Adipocyte (in vitro differentiated cells): ENCODE data around the gene YKT6.
A peak's percentile ranks its signal among the peaks of the same experiment; 100 is the strongest.

Experiments
- DNase-seq: peaks from one replicate; pipeline ENCODE4 v3.0.0-alpha.2; 2015; ENCODE audit warnings: low read depth
- H3K27me3 ChIP-seq: replicated peaks from 2 replicates; pipeline ENCODE4 v1.7.0; 2013; ENCODE audit warnings: mild to moderate bottlenecking, low read length, moderate library complexity; ENCODE audit not compliant: control insufficient read depth, insufficient read depth
- H3K36me3 ChIP-seq: 2 replicates; pipeline ENCODE4 v1.7.0; 2013; ENCODE audit warnings: low read length, mild to moderate bottlenecking, moderate library complexity; ENCODE audit not compliant: control insufficient read depth, insufficient read depth, severe bottlenecking
- H3K4me1 ChIP-seq: 2 replicates; pipeline ENCODE4 v1.7.0; 2013; ENCODE audit warnings: mild to moderate bottlenecking, low read length, moderate library complexity; ENCODE audit not compliant: control insufficient read depth, insufficient read depth
- H3K4me3 ChIP-seq: 2 replicates; pipeline ENCODE4 v1.7.0; 2013; ENCODE audit warnings: mild to moderate bottlenecking, low read length, moderate library complexity
- H3K9ac ChIP-seq: 2 replicates; pipeline ENCODE4 v1.7.0; 2013; ENCODE audit warnings: mild to moderate bottlenecking, low read length, moderate library complexity
- H3K9me3 ChIP-seq: 2 replicates; pipeline ENCODE4 v1.7.0; 2013; ENCODE audit warnings: mild to moderate bottlenecking, low read length, moderate library complexity; ENCODE audit not compliant: control insufficient read depth

YKT6 gene

DNA sequence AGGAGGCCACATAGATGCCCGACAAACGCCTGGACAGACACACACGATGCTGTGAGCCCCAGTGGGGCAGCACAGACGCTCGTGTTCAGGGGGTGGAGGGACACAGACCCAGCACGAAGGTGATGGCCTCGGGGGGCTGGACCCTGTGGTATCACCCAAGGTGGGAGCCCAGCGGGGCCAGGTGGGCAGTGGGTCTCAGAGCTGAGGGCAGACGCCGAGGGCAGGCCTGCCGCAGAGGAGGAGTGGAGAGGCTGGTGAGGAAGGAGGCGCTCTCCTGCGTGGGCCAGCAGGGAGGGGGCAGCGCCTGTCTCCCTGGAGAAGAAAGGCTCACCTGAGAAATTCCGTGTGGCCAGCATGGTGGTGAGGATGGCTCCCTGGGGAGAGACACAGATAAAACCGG is 39.6 kb downstream of the YKT6 start:
- H3K9ac ChIP-seq = no peak overlapping the region
- H3K27me3 ChIP-seq = peaks cover 13% of the 10 kb centered on the region
- no peak for DNase-seq
- no peaks in the 10 kb centered on the region for H3K9me3 ChIP-seq
- H3K4me3 ChIP-seq = no peak overlapping the region
- no peaks in the 10 kb centered on the region for H3K36me3 ChIP-seq
- H3K4me1 ChIP-seq = no peaks in the 10 kb centered on the region

DNA sequence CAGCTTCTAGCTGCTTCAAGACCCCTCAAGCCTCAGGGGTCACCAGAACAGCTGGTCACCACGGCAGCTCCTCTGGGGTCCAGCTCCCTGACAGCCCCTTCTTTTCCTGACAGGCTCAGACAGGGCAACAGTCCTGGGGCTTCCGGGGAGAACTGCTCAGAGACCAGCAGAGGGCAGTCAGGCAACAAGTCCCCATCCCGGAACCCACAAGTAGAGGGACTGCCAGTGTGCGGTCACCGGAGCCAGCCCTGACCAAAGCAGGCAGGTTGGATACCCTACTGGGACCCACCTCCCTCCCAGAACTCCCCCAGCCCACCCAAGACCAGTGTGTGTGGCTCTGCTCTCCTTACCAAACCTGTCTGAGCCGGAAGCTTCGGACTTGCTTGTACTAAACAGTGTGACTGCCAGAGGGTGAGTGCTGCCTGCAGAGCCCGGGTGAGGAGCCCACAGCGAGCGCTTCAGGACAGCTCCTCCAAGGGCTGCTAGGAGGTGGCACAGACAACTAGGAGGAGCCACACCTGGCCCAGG is 40.3 kb downstream of the YKT6 start:
- no peak overlapping the region for H3K9ac ChIP-seq
- no peaks in the 10 kb centered on the region for H3K9me3 ChIP-seq
- H3K4me3 ChIP-seq = no peak overlapping the region
- no peaks in the 10 kb centered on the region for H3K36me3 ChIP-seq
- peak; percentile 94 for DNase-seq
- H3K4me1 ChIP-seq = no peaks in the 10 kb centered on the region
- peaks cover 13% of the 10 kb centered on the region for H3K27me3 ChIP-seq

DNA sequence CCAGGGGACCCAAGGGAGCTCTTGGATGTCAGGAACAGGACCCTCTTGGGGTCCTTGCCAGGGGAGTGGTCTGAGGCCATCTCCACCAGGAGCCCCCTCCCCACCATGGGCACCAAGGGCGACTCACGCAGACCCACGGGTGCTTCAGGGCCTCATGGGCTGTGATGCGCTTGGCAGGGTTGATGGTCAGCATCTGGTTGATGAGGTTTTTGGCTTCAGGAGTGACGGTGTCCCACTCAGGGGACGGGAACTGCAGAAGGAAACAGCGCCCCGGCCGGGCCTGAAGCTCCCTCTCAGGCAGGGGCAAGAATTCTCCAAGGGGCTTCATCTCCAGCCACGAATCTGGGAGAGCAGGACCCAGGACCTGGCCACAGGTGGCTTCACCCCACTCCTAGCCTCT is 41.3 kb downstream of the YKT6 start:
- H3K36me3 ChIP-seq = no peaks in the 10 kb centered on the region
- no peak for DNase-seq

DNA sequence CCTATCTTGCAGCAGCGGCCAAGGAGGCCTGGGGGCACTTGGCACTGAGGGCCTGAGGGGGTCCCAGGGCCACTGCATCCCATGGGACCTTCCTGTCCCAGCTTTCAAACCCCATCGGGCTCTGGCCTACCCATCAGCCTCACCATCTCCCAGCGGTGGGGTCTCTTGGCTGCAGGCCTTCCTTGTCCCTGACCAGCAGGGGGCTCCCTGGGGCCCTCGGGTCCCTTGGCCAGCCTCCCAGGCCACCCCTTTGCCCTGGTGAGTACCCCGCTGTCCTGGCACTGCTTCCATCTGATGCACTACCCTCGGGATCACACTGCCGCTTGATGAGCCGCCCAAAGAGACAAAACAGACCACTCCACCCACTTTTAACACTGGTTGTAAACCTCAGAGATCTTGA is 43.5 kb downstream of the YKT6 start:
- Histone ChIP-seq H3K4me1 (no peaks in the 10 kb centered on the region), H3K9ac (no peak overlapping the region), H3K4me3 (no peak overlapping the region), H3K36me3 (no peaks in the 10 kb centered on the region), H3K27me3 (peaks cover 8% of the 10 kb centered on the region), H3K9me3 (no peaks in the 10 kb centered on the region)
- DNase-seq = peak; percentile 33

More for the DNA sequence above, 41.3 kb downstream of the YKT6 start:
- no peak overlapping the region for H3K4me3 ChIP-seq
- no peaks in the 10 kb centered on the region for H3K4me1 ChIP-seq
- H3K9me3 ChIP-seq = no peaks in the 10 kb centered on the region
- peaks cover 13% of the 10 kb centered on the region for H3K27me3 ChIP-seq
- H3K9ac ChIP-seq = no peak overlapping the region

DNA sequence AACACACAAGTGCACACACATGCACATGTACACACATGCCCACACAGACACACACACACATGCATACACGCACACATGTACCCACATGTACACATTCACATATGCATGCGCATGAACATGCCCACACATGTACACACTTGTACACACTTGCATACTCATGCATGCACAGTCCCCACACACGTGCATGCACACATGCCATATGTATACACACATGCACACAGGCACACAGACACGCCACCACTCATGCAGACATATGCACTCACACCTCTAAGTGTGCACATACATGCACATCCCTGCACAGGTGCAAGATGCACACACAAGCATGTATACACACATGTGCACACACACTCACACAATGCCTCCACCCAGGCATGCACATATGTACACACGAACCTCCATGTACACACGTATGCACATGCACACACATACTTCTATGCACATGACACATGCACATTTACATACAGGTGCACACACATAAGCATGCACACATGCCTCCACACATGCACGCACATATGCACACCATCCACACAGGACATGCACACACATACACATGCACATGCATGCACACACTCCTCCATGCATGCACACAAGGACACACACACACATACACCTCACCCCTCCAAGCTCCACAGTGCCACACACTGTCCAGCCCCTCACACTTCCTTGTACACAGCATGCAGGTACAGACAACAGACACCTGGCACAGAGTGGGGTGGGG is 45.8 kb downstream of the YKT6 start:
- Histone ChIP-seq H3K9ac (no peak overlapping the region), H3K4me1 (no peaks in the 10 kb centered on the region), H3K9me3 (no peaks in the 10 kb centered on the region), H3K27me3 (peaks cover 8% of the 10 kb centered on the region), H3K4me3 (no peak overlapping the region), H3K36me3 (no peaks in the 10 kb centered on the region)
- no peak for DNase-seq

DNA sequence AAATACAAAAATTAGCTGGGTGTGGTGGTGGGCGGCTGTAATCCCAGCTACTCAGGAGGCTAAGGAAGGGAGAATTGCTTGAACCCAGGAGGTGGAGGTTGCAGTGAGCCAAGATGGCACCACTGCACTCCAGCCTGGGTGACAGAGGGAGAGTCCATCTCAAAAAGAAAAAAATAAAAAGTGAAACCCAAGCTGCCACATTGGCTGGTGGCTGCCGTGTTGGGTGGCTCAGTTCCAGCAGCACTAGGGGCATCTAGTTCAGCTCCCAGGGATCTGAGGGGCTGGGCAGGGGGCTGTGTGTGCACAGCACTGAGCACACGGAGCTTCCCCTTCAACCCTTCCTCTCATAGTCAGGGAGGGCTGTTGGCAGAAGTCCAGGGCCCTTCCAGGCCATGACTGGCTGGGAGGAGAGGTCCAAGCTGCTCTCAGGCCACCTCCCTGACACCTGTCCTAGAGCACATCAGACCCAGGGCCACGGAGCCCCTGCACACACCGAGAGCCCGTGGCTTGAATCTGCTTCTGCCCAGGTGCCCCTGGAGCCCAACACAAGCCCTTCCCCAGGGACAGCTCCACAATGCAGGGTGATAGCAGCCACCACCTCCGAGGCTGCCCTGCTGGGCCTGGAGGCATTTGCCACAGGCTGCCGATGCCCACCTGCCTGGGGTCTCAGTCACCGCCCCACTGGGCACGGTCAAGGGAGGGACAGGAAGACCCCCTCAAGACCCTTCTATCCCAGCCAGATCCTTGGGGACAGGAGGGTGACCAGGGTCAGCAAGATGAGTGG is 47.3 kb downstream of the YKT6 start:
- Histone ChIP-seq H3K36me3 (no peaks in the 10 kb centered on the region), H3K4me1 (no peaks in the 10 kb centered on the region), H3K27me3 (peaks cover 8% of the 10 kb centered on the region), H3K4me3 (no peak overlapping the region), H3K9ac (no peak overlapping the region), H3K9me3 (no peaks in the 10 kb centered on the region)
- DNase-seq = no peak

DNA sequence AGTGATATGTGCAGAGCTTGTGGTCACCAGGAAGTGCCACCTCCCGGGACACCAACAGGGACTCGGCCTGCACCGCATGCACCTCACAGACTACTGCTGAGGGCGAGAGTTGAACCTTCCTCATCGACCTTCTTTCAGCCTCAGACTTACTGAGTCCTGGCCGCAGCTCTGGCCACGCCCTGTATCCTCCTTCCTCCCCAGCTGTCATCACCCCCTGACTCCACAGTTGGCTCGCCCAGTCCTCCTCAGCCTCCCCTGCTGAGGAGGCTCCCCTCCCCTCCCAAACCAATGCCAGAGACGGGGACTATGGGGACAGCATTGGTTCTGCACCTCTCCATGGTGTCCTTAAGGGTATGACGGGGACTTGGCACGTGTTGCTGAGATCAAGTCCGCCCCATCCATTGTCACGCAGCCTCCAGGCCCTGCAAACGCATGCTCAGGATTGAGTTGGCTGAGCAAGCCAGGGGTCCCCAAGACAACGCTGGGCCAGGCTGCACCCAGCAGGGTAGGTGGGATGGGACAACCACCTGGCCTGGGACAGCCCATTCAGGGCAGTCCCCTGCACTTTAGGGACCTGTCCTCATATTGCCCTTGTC is 49.0 kb downstream of the YKT6 start:
- H3K9me3 ChIP-seq = no peaks in the 10 kb centered on the region
- DNase-seq = no peak
- H3K9ac ChIP-seq = no peak overlapping the region

DNA sequence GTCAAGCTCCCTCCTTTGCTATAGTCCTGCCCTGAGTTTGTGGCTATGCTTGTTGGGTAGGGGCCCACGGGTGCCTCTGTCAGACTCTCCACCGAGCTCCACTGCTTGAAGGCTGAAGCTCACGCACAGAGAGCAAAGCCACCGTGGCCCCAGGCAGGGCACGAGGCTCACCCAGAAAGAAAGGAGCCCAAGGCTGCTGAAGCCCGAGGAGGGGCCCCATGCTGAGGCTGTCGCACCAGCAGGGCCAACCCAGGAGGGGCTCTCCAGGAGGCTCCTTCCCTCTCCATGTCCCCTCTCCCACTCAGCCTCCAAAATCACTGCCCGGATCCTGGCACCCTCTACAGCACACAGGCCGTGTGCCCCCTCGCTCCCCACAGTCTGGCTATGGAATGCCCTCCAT is 50.5 kb downstream of the YKT6 start:
- DNase-seq = no peak
- no peaks in the 10 kb centered on the region for H3K9me3 ChIP-seq
- no peaks in the 10 kb centered on the region for H3K4me1 ChIP-seq
- no peaks in the 10 kb centered on the region for H3K36me3 ChIP-seq
- H3K4me3 ChIP-seq = no peak overlapping the region
- no peak overlapping the region for H3K9ac ChIP-seq
- H3K27me3 ChIP-seq = no peaks in the 10 kb centered on the region

More for the DNA sequence above, 49.0 kb downstream of the YKT6 start:
- H3K4me1 ChIP-seq = no peaks in the 10 kb centered on the region
- H3K27me3 ChIP-seq = peaks cover 6% of the 10 kb centered on the region
- no peaks in the 10 kb centered on the region for H3K36me3 ChIP-seq
- no peak overlapping the region for H3K4me3 ChIP-seq

DNA sequence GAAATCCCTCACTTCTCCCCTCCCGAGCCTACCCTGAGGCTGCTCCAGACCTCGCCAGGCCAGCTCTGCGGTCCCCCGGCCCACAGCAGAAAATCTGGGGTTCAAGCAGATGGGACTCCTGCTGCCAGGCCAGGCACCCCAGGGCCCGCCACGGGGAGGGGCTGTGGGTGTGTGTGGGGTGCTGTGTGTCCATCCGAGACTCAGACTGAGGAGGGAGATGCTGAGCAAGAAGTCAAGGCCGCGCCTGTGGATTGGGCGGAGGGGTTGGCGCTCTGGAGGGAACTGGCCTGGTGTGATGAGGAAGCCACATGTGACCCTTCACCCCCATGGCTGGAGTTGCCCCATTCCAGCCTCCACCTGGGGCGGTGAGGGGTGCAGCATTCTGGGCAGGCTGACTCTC is 51.1 kb downstream of the YKT6 start:
- H3K36me3 ChIP-seq = no peaks in the 10 kb centered on the region
- no peaks in the 10 kb centered on the region for H3K4me1 ChIP-seq
- DNase-seq = no peak
- H3K9ac ChIP-seq = no peak overlapping the region
- H3K27me3 ChIP-seq = no peaks in the 10 kb centered on the region
- H3K4me3 ChIP-seq = no peak overlapping the region
- H3K9me3 ChIP-seq = no peaks in the 10 kb centered on the region

DNA sequence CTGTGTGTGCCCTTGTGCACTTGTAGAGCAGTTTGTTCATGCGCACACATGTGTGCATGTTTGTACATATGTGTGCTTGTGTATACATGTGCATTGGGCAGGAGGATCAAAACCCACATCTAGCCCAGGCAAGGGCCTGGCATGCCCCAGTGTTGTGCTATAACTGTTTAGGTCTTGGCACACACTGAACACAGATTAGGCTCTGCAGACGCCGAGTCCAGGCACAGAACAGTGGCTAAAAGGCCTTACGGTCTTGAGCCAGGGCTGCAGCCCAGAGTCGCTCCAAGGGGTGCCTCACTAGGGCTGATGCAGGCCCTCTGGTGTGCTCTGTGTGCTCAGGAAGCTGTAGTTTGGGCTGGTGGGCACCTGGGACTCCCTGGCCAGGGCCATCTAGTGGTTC is 55.7 kb downstream of the YKT6 start:
- Histone ChIP-seq H3K9ac (no peak overlapping the region), H3K36me3 (no peaks in the 10 kb centered on the region), H3K4me3 (no peak overlapping the region), H3K9me3 (no peaks in the 10 kb centered on the region), H3K4me1 (peaks cover 30% of the 10 kb centered on the region), H3K27me3 (no peaks in the 10 kb centered on the region)
- no peak for DNase-seq

DNA sequence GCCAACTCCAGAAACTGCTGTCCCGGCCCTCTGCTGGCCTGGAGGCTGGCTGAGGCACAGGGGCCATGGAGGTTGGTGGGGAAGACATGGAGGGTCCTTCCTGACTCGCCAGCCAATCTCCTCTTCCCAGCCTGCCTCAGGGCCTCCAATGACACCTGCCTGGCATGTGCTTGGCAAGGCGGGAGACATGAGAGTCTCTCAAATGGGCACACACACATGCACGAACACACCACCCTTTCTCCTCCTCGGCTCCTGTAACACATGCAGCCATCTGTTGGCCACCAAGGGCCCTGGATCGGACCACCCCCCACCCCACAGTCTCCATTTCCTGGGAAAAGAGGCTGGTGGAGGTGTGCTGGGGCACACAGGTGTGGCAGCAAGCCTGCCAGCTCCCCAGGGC is 56.4 kb downstream of the YKT6 start:
- DNase-seq = no peak
- no peaks in the 10 kb centered on the region for H3K36me3 ChIP-seq
- H3K4me1 ChIP-seq = peaks cover 30% of the 10 kb centered on the region
- H3K9ac ChIP-seq = peak overlapping the region; percentile 63
- H3K4me3 ChIP-seq = no peak overlapping the region
- H3K9me3 ChIP-seq = no peaks in the 10 kb centered on the region
- no peaks in the 10 kb centered on the region for H3K27me3 ChIP-seq
